Thoracic aorta (tissue), 2 donors: Measurements from ENCODE around the gene ATP1A2. TPM values are rescaled to one million over a fixed set of nuclear protein-coding genes. Genes with fewer than 3 reads are reported as not detected.

Experiments
- ATAC-seq: fragments of 150-250 bp; one replicate; pipeline ENCODE4 v1.8.0; 2017; ENCODE audit warnings: low read depth; ENCODE audit not compliant: insufficient number of reproducible peaks, low FRiP score
- DNase-seq: peaks from one replicate; pipeline ENCODE4 v3.0.0-alpha.2; 2020; ENCODE audit warnings: low spot score
- H3K27ac ChIP-seq, 2 donors: fragments of 200-600 bp; sonication (generic); 1 replicate in 1 of 2; 2 replicates in 1 of 2; pipeline ENCODE4 v1.5.1; 2016; ENCODE audit warnings: mild to moderate bottlenecking in 2 of 2, moderate library complexity in 2 of 2
- H3K27me3 ChIP-seq: fragments of 200-600 bp; sonication (generic); replicated peaks from 2 replicates; pipeline ENCODE4 v1.6.0; 2016; ENCODE audit warnings: mild to moderate bottlenecking; ENCODE audit not compliant: insufficient read depth
- H3K36me3 ChIP-seq: fragments of 200-600 bp; sonication (generic); one replicate; pipeline ENCODE4 v1.5.1; 2016
- H3K4me1 ChIP-seq, 2 donors: fragments of 200-600 bp; sonication (generic); 1 replicate in 1 of 2; 2 replicates in 1 of 2; pipeline versions ENCODE4 v1.5.1 to v1.6.0; 2016; ENCODE audit warnings: low read depth in 2 of 2, mild to moderate bottlenecking in 1 of 2; ENCODE audit not compliant: control insufficient read depth in 1 of 2
- H3K4me3 ChIP-seq: fragments of 200-600 bp; sonication (generic); 2 replicates; pipeline ENCODE4 v1.5.1; 2016; ENCODE audit warnings: mild to moderate bottlenecking
- H3K9me3 ChIP-seq: fragments of 200-600 bp; sonication (generic); 2 replicates; pipeline ENCODE4 v1.5.1; 2016
- CTCF ChIP-seq: fragments of 200-600 bp; sonication (generic); IDR thresholded peaks from one replicate; pipeline ENCODE4 v1.5.1; 2019; ENCODE audit warnings: antibody characterized with exemption
- total RNA-seq, 2 donors: library from RNA; depleted of rRNA; stranded (reverse); fragments of >200 nt; gene quantifications; one replicate each; pipeline versions ENCODE4 v1.1.0 to v1.2.3, GENCODE V29; 2016

The ATP1A2 gene
- total RNA-seq, 2 donors from 2014 or later = 86.0 to 146 TPM

GRCh38 chr1:160171354-160171753 lies 55.8 kb downstream of the ATP1A2 start:
- Histone ChIP-seq H3K4me1 (no peaks in the 10 kb centered on the region), H3K4me3 (no peak overlapping the region), H3K9me3 (no peaks in the 10 kb centered on the region), H3K27ac (no peak overlapping the region), H3K36me3 (no peaks in the 10 kb centered on the region), H3K27me3 (no peaks in the 10 kb centered on the region)
- no peak for TF ChIP-seq CTCF
- no peak for DNase-seq
- no peak for ATAC-seq

GRCh38 chr1:160171980-160172379 lies 56.4 kb downstream of the ATP1A2 start:
- DNase-seq (no peak), ATAC-seq (no peak)

GRCh38 chr1:160177231-160177630 lies 61.7 kb downstream of the ATP1A2 start:
- Histone ChIP-seq H3K4me3 (no peak overlapping the region), H3K27ac (no peak overlapping the region), H3K36me3 (no peaks in the 10 kb centered on the region), H3K9me3 (no peaks in the 10 kb centered on the region), H3K27me3 (no peaks in the 10 kb centered on the region), H3K4me1 (no peaks in the 10 kb centered on the region)
- DNase-seq (no peak), ATAC-seq (no peak)
- TF ChIP-seq CTCF = no peak

More at GRCh38 chr1:160171980-160172379, 56.4 kb downstream of the ATP1A2 start:
- TF ChIP-seq CTCF = no peak
- Histone ChIP-seq H3K27me3 (no peaks in the 10 kb centered on the region), H3K4me1 (no peaks in the 10 kb centered on the region), H3K36me3 (no peaks in the 10 kb centered on the region), H3K4me3 (no peak overlapping the region), H3K9me3 (no peaks in the 10 kb centered on the region), H3K27ac (no peak overlapping the region)

- H3K27me3 ChIP-seq = no peaks in the 10 kb centered on the region
- H3K27ac ChIP-seq = no peak overlapping the region
- DNase-seq (no peak), ATAC-seq (no peak)
- no peaks in the 10 kb centered on the region for H3K36me3 ChIP-seq
- H3K4me1 ChIP-seq = no peaks in the 10 kb centered on the region
- no peaks in the 10 kb centered on the region for H3K9me3 ChIP-seq
- H3K4me3 ChIP-seq = no peak overlapping the region
- TF ChIP-seq CTCF = no peak
Measured at GRCh38 chr1:160177667-160178066, 62.1 kb downstream of the ATP1A2 start.

- Histone ChIP-seq H3K27ac (no peak overlapping the region), H3K9me3 (no peaks in the 10 kb centered on the region), H3K4me3 (no peak overlapping the region), H3K27me3 (no peaks in the 10 kb centered on the region), H3K4me1 (no peaks in the 10 kb centered on the region), H3K36me3 (no peaks in the 10 kb centered on the region)
- ATAC-seq (no peak), DNase-seq (no peak)
- TF ChIP-seq CTCF = no peak
Measured at GRCh38 chr1:160178731-160179130, 63.2 kb downstream of the ATP1A2 start.
